ENCODE data around the gene TPST2. TPM values are rescaled to one million over a fixed set of nuclear protein-coding genes. Genes with fewer than 3 reads are reported as not detected.
A peak's percentile ranks its signal among the peaks of the same experiment; 100 is the strongest.

TPST2 gene
- 100 to 1,000 TPM; 352 to 519 (median 512) TPM for polyA plus RNA-seq

DNA sequence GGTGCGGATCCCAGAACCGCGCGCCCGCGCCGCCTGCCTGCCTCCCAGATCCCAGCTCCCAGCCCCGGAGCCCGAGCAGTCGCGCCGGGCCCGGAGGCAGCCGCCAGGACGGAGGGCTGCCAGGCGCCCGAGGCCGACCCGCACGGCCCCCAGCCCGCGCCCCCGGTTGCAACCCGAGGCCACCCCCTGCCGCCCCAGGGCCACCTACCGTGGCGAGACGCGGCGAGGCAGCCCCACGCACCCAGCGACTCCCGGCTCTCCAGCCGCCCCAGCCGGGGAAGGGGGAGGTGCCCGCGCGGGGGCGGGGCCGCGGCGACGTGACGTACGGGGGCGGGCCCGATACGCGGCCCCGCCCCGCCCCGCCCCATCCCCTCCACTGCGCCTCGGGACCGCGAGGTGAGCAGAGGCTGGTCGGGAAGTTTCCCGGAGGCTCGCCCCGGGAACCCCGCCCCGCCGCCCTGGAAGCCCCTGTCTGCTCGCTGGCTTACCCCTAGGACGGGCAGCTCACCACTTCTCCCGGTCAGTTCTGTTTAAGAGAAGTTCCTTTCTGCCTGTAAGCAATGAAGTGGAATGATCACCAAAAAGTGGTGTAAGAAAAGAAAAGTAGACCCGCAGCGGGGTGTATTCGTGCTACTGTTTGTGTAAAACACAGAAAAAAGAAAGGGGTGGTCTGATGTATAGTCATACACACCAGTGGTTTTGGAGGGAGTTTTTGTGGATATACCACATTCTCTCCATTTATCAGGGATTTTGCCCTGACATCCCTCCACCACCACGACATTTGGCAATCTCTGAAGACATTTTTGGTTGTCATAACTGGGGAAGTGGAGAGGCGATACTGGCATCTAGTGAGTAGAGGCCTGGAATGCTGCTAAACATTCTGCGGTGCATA is at the start of gene TPST2:
Gene TPST2 (minus strand): TSS at position 288 of the 892 bp plus-strand sequence. CDS start 48,502 bp downstream, outside the sequence.
- Mint-ChIP-seq H3K27me3 (ENCODE audit: low read depth in 3 of 3) (peaks cover 5 to 15% (median 14%) of the 10 kb centered on the region in 3 donors), H3K27ac (peak within 1 kb of the TSS; percentile 92 to 98 (median 97)), H3K36me3 (peaks cover 8 to 11% (median 8%) of the 10 kb centered on the region in 3 donors), H3K4me1 (peaks cover 86 to 88% of the 10 kb centered on the region in 2 donors), H3K9me3 (no peaks in the 10 kb centered on the region), H3K4me3 (peak within 1 kb of the TSS; percentile 96 to 98 (median 97))
- peak; percentile 76 to 80 (median 79) for DNase-seq

DNA sequence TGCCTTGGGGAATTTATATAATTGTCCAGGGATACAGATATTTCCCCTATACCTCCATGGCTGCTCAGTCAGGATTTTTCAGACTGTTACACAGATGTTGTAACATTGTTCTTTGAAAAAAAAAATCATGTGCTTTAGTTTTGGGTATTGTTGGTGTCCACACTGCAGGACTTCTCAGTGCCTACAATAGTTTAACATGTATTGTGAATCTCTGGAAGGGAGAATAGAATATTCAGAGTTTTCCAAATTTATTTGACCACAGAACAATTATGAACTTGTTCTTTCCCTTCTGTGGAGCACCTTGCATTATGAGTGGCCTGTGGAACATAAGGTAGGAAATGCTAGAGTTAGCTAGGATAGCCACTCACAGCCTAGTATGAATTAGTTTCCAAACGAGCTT is 46.4 kb upstream of the TPST2 start:
- H3K27me3 Mint-ChIP-seq (ENCODE audit: low read depth in 3 of 3) = peaks cover 1 to 4% (median 2%) of the 10 kb centered on the region in 3 donors
- H3K9me3 Mint-ChIP-seq = no peaks in the 10 kb centered on the region
- H3K4me1 Mint-ChIP-seq = peaks cover 21 to 47% of the 10 kb centered on the region in 2 donors
- no peak overlapping the region for H3K4me3 Mint-ChIP-seq
- no peak for DNase-seq
- no peaks in the 10 kb centered on the region for H3K36me3 Mint-ChIP-seq
- peak overlapping the region in 3 of 6 donors; percentile 37 to 80 (median 56) for H3K27ac Mint-ChIP-seq

DNA sequence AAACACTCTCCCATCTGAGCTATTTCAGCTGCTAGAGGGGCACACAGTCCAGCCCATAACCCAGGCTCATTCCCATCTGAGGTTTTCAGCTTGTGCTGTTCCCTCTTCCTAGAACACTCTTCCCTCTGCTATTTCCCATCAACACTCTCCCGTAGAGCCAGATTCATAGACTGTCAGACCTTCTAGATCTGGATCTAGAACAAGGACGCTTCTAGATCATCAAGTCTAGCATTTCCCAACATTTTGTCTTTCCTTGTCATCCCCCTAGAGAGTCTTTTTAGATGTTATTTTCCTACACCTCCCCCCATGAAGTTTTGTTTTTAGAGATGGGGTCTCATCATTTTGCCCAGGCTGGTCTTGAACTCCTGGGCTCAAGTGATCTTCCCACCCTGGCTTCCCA is 45.2 kb upstream of the TPST2 start:
- no peak overlapping the region for H3K4me3 Mint-ChIP-seq
- H3K27me3 Mint-ChIP-seq (ENCODE audit: low read depth in 3 of 3) = peaks cover 1 to 4% (median 2%) of the 10 kb centered on the region in 3 donors
- no peaks in the 10 kb centered on the region for H3K36me3 Mint-ChIP-seq
- H3K27ac Mint-ChIP-seq = peak overlapping the region in 2 of 6 donors; percentile 10 to 66
- no peaks in the 10 kb centered on the region for H3K9me3 Mint-ChIP-seq
- DNase-seq = no peak
- peaks cover 12 to 36% of the 10 kb centered on the region in 2 donors for H3K4me1 Mint-ChIP-seq

DNA sequence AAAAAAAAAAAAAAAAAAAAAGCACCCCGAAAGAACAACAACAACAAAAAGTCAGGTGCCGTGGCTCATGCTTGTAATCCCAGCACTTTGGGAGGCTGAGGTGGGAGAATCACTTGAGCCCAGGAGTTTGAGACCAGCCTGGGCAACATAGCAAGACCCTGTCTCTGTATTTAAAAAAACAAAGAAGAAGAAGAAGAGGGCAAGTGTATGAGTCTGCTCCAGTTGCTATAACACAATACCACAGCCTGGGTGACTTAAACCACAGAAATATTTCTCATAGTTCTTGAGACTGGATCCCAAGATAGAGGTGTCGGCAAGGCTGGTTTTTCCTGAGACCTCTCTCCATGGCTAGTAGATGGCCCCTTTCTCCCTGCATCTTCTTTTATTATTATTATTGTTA is 44.3 kb upstream of the TPST2 start:
- no peak for DNase-seq
- Mint-ChIP-seq H3K4me3 (no peak overlapping the region), H3K4me1 (peaks cover 13 to 37% of the 10 kb centered on the region in 2 donors), H3K36me3 (no peaks in the 10 kb centered on the region), H3K27ac (no peak overlapping the region), H3K9me3 (no peaks in the 10 kb centered on the region), H3K27me3 (ENCODE audit: low read depth in 3 of 3) (peaks cover 1 to 4% (median 2%) of the 10 kb centered on the region in 3 donors)

DNA sequence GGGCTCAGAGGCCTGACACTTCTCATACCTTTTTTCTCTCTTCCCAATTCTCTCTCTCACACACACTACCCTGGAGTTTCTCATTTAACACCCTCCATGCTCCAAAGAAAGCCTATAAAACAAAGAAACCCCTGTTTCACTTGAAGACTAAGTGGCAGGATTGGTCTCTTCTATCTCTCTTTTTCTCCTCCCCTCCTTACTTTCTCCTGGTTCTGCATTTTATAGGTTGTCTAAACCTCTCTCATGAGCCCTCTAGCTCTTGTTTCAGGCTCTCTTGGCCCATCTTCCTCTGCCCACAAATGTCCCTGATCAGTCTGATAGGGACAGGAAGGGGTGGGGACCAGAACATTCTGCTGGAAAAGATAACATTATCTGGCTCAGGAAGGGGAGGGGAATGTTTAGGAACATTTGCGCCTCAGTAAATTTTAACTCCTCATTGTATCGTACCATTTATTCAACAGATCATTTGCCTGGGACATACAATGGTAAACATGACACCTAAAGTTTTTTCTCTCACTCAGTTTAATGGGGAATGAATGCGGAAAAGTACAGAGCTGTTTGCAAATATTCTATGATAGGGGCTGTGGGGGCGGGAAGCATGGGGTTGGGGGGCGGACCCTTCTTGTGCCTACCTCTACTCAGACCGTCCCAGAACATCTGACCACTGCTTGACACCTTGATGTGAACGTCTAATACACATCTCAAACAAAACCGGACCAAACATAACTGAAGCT is 42.7 kb upstream of the TPST2 start:
- no peaks in the 10 kb centered on the region for H3K36me3 Mint-ChIP-seq
- H3K27ac Mint-ChIP-seq = peak overlapping the region in 2 of 6 donors; percentile 3 to 9
- no peak for DNase-seq
- H3K27me3 Mint-ChIP-seq (ENCODE audit: low read depth in 3 of 3) = peaks cover 0 to 2% (median 1%) of the 10 kb centered on the region in 3 donors
- H3K4me3 Mint-ChIP-seq = no peak overlapping the region
- H3K4me1 Mint-ChIP-seq = peaks cover 27 to 53% of the 10 kb centered on the region in 2 donors
- H3K9me3 Mint-ChIP-seq = peaks cover 0 to 2% (median 0%) of the 10 kb centered on the region in 6 donors

DNA sequence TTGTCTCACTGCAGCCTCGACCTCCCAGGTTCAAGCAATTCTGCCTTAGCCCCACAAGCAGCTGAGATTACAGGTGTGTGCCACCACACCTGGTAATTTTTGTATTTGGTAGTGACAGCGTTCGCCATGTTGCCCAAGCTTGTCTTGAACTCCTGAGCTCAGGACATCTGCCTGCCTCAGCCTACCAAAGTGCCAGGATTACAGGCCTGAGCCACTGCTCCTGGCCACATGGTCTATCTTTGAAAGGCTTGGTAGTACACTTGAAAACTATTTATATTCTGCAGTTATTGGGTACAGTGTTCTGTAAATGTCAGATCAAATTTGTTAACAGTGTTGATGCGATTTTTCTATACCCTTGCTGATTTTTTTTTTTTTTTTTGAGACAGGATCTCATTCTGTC is 41.4 kb upstream of the TPST2 start:
- H3K36me3 Mint-ChIP-seq = no peaks in the 10 kb centered on the region

DNA sequence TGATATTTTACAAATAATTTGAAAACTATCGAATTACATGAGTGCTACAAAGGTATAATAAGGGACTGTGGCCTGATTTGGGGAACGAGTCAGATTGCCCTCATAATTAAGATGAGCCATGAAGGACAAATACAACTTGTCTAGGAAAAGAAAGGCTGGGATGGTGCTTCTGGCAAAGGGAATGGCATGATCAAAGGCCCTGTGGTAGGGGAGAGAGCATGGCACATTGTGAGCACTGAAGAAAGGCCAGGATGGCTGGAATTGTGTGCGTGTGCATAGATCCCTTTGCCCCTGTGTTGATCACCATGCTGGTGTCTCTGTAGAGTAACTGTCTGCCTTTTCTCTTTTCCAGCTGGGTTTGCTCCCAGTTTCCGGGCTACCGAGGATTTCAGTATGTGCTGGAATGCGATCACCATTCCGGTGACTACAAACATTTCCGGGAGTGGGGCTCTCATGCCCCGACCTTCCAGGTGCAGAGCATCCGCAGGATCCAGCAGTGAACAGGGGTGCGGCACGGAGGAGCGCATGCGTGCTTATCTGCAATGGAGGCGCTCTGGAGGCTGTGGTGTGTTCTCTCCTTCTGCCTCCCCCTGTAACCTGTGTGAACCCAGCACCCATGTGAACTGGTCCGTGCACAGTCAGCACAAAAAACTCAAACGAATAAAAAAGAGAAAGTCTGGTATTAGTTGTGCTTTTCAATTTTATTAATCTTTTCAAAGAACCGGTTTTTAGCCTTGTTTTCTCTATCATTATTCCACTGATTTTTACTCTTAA is 40.2 kb upstream of the TPST2 start:
- Mint-ChIP-seq H3K36me3 (no peaks in the 10 kb centered on the region), H3K4me1 (peaks cover 29 to 50% of the 10 kb centered on the region in 2 donors), H3K27ac (peak overlapping the region in 3 of 6 donors; percentile 6 to 48 (median 24))

More for the DNA sequence above, 41.4 kb upstream of the TPST2 start:
- no peak overlapping the region for H3K27ac Mint-ChIP-seq
- no peak for DNase-seq
- peaks cover 29 to 51% of the 10 kb centered on the region in 2 donors for H3K4me1 Mint-ChIP-seq
- no peak overlapping the region for H3K4me3 Mint-ChIP-seq
- peaks cover 0 to 2% (median 1%) of the 10 kb centered on the region in 3 donors for H3K27me3 Mint-ChIP-seq (ENCODE audit: low read depth in 3 of 3)
- peaks cover 0 to 2% (median 0%) of the 10 kb centered on the region in 6 donors for H3K9me3 Mint-ChIP-seq

DNA sequence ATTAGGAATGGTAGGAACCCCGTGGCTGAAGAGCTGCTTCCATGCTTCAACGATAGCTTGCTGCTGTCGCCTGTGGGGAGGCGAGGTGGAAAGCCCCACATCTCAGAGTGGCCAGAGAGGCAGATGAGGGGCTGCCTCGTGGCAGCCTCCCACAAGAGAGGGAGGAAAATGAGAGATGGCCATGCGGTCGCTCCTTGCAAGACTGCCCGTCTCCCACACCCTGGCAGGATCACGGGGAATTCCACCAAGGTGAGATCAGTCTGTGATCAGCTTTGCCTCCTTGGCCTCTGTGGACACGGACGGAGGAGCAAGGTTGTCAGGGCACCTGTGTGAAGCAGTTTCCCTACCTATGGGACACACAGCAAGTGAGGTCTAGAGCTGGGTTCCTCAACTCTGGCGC is 34.9 kb upstream of the TPST2 start:
- peaks cover 0 to 2% (median 0%) of the 10 kb centered on the region in 6 donors for H3K9me3 Mint-ChIP-seq
- peaks cover 18 to 28% of the 10 kb centered on the region in 2 donors for H3K4me1 Mint-ChIP-seq
- no peaks in the 10 kb centered on the region for H3K36me3 Mint-ChIP-seq
- H3K4me3 Mint-ChIP-seq = no peak overlapping the region
- DNase-seq = no peak
- H3K27ac Mint-ChIP-seq = peak overlapping the region in 1 of 6 donors; percentile 21
- peaks cover 0 to 3% (median 2%) of the 10 kb centered on the region in 3 donors for H3K27me3 Mint-ChIP-seq (ENCODE audit: low read depth in 3 of 3)

More for the DNA sequence above, 40.2 kb upstream of the TPST2 start:
- Mint-ChIP-seq H3K4me3 (no peak overlapping the region), H3K9me3 (peaks cover 0 to 2% (median 0%) of the 10 kb centered on the region in 6 donors), H3K27me3 (ENCODE audit: low read depth in 3 of 3) (peaks cover 0 to 2% (median 1%) of the 10 kb centered on the region in 3 donors)
- no peak for DNase-seq

DNA sequence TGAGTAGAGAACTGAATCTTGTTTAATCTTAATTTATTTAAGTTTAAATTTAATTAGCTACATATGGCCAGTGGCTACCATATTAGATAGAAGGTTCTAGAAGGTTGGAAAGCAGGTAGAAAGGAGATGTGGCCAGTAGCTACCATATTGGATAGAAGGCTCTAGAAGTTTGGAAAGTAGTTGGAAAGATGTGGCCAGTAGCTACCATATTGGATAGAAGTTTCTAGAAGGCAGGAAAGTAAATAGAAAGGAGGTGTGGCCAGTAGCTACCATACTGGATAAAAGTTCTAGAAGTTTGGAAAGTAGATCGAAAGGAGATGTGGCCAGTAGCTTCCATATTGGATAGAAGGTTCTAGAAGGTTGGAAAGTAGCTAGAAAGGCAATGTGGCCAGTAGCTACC is 34.1 kb upstream of the TPST2 start:
- Mint-ChIP-seq H3K27me3 (ENCODE audit: low read depth in 3 of 3) (peaks cover 0 to 3% (median 2%) of the 10 kb centered on the region in 3 donors), H3K4me3 (no peak overlapping the region), H3K9me3 (peaks cover 0 to 2% (median 0%) of the 10 kb centered on the region in 6 donors), H3K27ac (no peak overlapping the region), H3K4me1 (peaks cover 16 to 23% of the 10 kb centered on the region in 2 donors), H3K36me3 (no peaks in the 10 kb centered on the region)
- no peak for DNase-seq

DNA sequence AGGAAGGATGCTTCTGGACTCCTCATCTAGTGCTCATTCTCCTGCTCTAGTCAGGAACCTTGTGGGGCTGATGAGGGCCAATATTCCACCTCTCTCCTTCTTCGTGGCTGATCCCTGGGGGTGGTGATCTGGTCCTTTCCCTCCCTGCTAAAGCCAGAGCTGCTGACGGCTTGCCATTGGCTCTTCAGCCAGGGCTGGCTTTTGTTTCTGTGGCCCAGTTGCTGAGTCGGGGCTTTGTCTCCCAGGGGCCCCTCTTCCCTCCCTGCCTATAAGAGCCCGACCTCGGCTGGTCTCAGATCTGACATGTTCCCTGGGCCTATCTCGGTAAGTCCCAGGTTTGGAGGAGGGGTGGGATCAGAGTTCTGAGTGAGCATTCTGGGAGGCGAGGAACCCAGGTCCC is 31.7 kb upstream of the TPST2 start, which contains the start of gene CRYBA4:
Gene CRYBA4 (plus strand): TSS at position 301 of the 400 bp plus-strand sequence. CDS start 634 bp downstream, outside the sequence.
- peaks cover 0 to 6% (median 2%) of the 10 kb centered on the region in 3 donors for H3K27me3 Mint-ChIP-seq (ENCODE audit: low read depth in 3 of 3)
- peak within 1 kb of the TSS in 4 of 6 donors; percentile 51 to 75 (median 66) for H3K27ac Mint-ChIP-seq
- H3K4me1 Mint-ChIP-seq = peaks cover 11 to 15% of the 10 kb centered on the region in 2 donors
- no peaks in the 10 kb centered on the region for H3K9me3 Mint-ChIP-seq
- no peak for DNase-seq
- no peak within 1 kb of the TSS for H3K4me3 Mint-ChIP-seq
- peaks cover 0 to 3% (median 0%) of the 10 kb centered on the region in 3 donors for H3K36me3 Mint-ChIP-seq

DNA sequence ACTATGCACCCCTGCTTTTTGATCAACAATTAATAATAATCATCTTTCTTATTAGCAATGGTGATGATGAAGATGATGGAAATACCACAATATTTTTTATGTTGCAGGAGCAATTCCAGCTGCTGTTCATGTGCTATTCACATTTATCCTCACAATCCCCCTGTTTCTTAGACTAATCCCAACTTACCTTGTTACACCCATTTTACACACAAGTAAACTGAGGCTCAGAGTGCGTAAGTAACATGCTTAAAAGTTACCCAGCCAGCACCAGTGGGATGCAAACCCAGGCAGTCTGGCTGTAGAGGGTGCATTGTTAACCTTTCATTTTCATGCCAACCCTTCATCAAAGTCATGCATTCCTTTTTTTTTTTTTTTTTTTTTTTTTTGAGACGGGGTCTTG is 30.3 kb upstream of the TPST2 start:
- Mint-ChIP-seq H3K4me1 (peaks cover 15 to 22% of the 10 kb centered on the region in 2 donors), H3K4me3 (no peak overlapping the region), H3K36me3 (peaks cover 0 to 3% (median 0%) of the 10 kb centered on the region in 3 donors), H3K27me3 (ENCODE audit: low read depth in 3 of 3) (peaks cover 0 to 6% (median 2%) of the 10 kb centered on the region in 3 donors), H3K27ac (no peak overlapping the region), H3K9me3 (no peaks in the 10 kb centered on the region)
- no peak for DNase-seq

DNA sequence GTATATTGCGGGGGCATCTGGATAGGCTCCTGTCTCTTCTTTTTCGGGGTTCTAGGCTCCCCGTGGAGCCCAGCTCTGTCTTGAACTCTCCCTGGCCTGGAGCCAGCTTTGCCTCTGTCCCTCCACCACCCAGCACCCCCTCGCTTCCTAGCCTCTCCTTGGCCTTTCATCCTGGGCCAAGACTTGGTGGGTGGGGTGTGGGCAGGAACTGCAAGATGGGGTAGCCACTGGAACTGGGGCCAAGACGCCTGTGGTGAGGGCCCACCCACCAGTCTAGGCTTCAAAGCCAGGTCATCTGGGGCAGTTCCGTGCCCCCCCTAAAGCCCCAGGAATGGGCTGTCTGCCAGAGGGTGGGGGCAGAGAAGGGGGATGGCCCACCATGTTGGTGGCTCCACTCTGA is 29.6 kb upstream of the TPST2 start:
- Mint-ChIP-seq H3K27ac (no peak overlapping the region), H3K27me3 (ENCODE audit: low read depth in 3 of 3) (peaks cover 0 to 6% (median 2%) of the 10 kb centered on the region in 3 donors), H3K9me3 (no peaks in the 10 kb centered on the region)

DNA sequence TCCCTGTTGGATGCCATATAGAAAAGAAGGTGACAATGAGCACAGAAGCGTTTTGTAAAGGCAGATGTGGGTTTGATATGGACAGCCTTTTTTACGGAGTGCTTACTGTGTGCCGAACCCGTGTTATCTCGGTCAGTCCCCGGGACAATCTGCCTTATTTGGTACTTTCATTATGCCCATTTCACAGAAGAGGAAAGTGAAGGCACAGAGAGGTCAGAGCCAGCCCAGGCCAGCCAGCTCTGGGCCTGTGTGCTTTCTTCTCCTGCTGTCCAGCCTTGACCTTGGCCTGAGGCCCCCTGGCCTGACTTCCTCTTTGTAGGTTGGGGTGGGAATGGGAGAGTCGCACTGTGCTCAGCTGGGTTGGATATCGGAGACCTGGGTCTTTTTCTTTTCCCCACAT is 28.5 kb upstream of the TPST2 start:
- H3K9me3 Mint-ChIP-seq = no peaks in the 10 kb centered on the region
- H3K4me1 Mint-ChIP-seq = peaks cover 21 to 34% of the 10 kb centered on the region in 2 donors
- H3K27me3 Mint-ChIP-seq (ENCODE audit: low read depth in 3 of 3) = peaks cover 2 to 6% (median 2%) of the 10 kb centered on the region in 3 donors
- H3K4me3 Mint-ChIP-seq = no peak overlapping the region
- H3K36me3 Mint-ChIP-seq = peaks cover 0 to 3% (median 0%) of the 10 kb centered on the region in 3 donors
- H3K27ac Mint-ChIP-seq = peak overlapping the region in 1 of 6 donors; percentile 14
- DNase-seq = no peak

More for the DNA sequence above, 29.6 kb upstream of the TPST2 start:
- no peak for DNase-seq
- Mint-ChIP-seq H3K4me1 (peaks cover 18 to 29% of the 10 kb centered on the region in 2 donors), H3K36me3 (peaks cover 0 to 3% (median 0%) of the 10 kb centered on the region in 3 donors), H3K4me3 (no peak overlapping the region)
